Left lobe of liver (tissue), 2 donors: ENCODE measurements around the gene LITAF. TPM values are rescaled to one million over a fixed set of nuclear protein-coding genes. Genes with fewer than 3 reads are reported as not detected.

Experiments used
- ATAC-seq: fragments of 200-7000 bp; cut with Tn5 transposase; one replicate; pipeline ENCODE4 v1.9.1; 2020; ENCODE audit warnings: mild to moderate bottlenecking, moderate library complexity
- DNase-seq: peaks from one replicate; pipeline ENCODE4 v3.0.0-alpha.2; 2020; ENCODE audit warnings: low spot score
- total RNA-seq: library from RNA; stranded (reverse); gene quantifications from one replicate; pipeline ENCODE4 v1.2.1, GENCODE V29; 2021
- donor health status: DM: no; HTN: no; CAD: no; lungs with moderate emphysema.
- donor health status: DM: no; HTN: yes; CAD: no.

LITAF gene
- total RNA-seq, 1 donor from 2014 or later = 47.0 TPM

DNA sequence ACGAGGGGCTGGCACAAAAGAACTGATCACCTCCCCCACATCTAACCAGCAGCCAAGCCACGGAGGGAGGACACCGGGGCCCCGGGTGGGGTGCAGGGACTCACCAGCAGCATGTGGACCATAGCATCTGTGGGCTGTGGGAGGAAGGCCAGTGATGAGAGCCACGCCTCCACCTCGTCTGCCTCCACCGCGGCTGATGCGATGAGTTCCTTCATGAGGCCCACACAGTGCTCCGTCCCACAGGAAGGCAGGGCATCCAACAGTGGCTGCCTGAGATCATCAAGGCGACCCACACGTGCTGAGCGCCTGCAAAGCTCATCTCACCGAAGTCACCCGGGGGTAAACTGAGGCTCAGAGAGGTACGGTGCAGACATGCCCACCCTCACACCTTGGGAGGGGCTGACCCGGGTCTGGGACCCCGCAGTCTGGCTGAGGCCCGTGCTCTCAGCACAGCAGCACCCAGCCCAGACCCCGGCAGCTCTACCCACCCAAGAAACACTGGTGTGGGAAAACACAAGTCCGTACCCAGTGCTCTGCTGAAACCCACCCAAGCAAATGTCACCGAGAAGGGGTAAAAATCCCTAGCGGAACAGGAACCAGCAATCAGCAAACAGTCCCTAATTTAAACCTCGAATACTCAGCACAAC lies 85.9 kb downstream of the LITAF start:
- no peak for DNase-seq
- no peak for ATAC-seq

DNA sequence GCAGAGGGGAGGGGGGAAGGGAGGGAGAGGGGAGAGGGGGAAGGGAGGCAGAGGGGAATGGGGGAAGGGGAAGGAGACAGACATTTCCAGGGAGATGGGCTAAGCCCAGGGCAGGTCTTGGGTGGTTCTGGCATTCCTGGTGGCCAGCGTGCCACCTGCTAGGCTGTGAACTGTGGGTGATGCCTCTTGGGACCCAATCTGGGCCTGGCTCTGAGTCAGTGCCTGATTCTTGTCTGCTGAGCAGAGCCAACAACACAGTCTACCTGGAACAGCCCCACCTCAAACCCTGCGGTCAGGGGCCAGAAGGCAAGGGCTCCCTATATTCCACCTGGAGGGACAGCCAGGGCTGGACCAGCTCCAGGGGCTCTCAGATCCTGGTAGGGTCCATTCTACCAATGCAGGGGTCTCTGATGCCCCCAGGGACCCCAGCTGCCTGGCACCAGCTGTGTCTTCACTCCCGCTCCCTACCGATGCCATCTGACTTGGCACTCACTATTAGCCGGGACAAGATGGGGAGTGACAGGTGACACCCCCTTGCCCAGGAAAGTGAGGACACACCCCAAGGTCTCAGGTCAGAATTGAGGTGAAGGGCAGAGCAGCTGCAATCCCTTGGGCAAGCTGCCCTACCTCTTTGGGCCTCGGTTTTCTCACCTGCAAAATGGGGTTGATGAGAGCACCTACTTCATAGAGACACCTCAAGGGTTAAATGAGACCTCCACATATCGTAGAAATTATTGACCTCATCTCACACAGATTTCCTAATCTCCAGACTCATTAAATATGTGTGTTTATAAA lies 87.2 kb downstream of the LITAF start:
- ATAC-seq = no peak
- DNase-seq = no peak

DNA sequence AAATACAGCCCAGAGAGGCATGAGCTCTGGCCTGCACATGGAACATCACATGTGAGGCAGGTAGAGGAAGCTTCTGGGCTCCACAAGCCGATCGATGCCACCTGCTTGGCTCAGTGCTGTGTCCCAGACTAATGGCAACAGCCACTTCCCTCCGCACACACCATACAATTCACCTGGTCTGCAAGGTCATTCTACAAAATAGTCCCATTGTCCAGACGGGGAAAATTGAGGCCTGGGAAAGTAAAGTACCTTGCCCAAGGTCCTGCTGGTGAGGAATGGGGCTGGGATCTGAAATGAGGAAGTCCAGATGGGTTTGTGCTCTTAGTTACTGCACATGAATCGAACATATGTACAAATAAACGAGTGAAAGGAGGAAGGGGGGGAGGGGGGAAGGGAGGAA lies 88.0 kb downstream of the LITAF start:
- DNase-seq (no peak), ATAC-seq (no peak)

- ATAC-seq (no peak), DNase-seq (no peak)
Measured at GRCh38 chr16:11497851-11498289, 88.8 kb downstream of the LITAF start.

Other genes starting within 250 kb of the LITAF start
- gene RMI2, start 241.5 kb downstream of the LITAF start, total RNA-seq = 0.70 TPM
- gene SNN, start 81.5 kb upstream of the LITAF start, total RNA-seq = 4.4 TPM
- 49.1 TPM for gene TXNDC11, start 155.9 kb upstream of the LITAF start, total RNA-seq
- 20.5 TPM for gene ZC3H7A, start 210.3 kb upstream of the LITAF start, total RNA-seq